Measurements from ENCODE around the gene RAB36.
A peak's percentile ranks its signal among the peaks of the same experiment; 100 is the strongest.

Gene RAB36

DNA sequence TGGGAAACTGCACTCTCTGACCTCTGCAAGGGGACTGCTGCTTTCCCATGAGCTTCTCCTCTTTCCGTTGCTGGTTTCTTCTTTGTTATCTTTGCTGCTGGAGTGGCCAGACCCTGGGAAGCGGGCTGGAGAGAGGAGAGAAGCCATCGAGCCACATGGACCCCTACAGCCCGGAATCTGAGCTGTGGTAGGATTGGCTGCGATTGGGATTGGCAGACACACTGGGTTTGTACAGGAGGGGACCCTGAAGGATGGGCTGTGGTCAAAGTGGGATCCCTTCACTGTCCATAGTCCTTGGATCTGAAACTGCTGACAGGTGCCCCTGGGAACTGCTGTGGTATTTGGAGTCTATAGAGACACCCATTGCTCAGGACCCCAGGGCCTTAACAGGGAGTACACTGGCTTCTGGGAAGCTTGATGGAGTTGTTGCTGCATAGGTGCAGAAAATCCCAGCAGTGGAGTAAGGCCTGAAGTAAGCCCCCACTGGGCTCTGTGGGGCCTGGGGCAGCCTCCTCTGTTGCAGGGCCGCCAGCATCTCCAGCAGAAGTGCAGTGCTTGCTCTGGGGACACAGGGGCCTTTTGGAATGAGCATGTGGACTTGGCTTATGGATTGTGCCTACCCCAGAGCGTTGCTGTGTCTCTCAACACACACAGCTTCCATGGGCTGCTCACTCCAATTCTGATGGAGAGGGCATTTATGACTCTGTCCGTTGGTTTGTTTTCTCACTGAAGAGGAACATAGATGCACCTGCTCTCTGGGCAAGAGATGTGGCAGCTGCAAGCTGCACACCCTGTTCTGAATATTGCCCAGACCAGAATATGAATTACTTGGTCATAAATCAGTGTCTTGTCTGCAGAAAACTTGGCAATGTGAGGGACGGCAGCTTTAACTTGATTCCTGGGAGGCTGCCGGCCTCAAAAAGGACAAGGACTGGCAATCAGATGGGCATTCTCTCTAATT lies 67.1 kb downstream of the RAB36 start:
- no peak for DNase-seq

DNA sequence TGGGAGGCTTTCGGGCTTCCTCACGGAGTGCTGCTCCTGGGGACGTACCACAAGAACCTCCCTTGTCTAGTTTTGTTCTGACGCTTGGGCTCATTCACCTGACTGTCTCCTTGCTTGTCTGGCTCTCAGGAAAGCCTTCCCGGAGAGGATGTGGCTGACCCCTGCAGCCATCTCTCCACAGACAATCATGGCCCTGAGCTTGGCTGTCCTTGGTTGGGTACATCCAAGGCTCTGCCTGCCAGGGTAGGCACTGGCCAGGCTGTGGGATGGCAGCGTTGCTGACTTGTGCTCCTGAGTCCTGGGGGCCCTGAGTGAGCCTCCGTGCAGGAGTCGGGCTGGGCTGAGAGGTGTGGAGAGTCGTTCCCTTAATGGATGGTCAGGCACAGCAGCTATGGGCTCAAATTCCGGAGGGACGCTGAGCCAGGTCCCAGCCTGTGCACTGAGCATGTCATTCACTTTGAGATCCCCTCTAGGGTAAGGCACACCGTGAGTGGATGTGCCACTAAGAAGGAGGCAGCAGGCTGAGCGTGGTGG lies 67.8 kb downstream of the RAB36 start:
- DNase-seq, result no peak

DNA sequence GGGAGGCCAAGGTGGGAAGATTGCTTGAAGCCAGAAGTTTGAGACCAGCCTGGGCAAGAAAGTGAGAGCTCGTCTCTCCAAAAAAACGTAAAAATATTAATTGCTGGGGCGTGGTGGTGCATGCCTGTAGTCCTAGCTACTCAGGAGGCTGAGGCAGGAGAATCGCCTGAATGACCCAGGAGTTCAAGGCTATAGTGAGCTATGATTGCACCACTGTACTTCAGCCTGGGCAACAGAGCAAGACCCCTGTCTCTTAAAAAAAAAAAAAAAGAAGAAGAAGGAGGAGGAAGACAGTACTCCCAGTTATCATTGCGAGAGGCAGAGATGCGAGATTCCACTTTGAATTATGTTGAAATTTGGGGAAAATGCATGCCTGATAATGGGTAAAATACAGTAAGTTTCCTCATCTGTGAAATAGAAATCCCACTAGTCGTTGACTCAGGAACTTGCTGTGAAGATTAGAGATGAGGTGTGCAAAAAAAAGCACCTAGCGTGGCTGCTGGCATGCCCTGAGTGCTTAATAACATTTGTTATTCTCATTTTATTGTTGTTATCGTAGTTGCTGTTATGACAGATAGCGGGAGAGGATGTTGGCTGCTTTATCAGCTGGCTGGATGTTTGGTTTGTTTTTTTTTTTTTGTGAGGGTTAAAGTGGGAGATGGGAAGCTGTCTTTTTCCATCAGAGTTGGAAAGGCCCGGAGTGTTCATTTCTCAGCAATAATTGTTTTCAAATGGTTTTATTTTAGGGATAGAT lies 68.5 kb downstream of the RAB36 start:
- DNase-seq, result peak in 1 of 2 donors; percentile 40

Measured in inflammatory macrophage treated with lipopolysaccharide for 1 hour (primary cell).